HCT116 (cell line): ENCODE measurements around the gene GDPD1. TPM values are rescaled to one million over a fixed set of nuclear protein-coding genes. Genes with fewer than 3 reads are reported as not detected.

ENCODE experiments used
- ATAC-seq: fragments of 200-7000 bp; cut with Tn5 transposase; 2 replicates; pipeline ENCODE4 v1.9.1; 2020; ENCODE audit warnings: mild to moderate bottlenecking, moderate library complexity
- BruUV-seq: library from RNA; stranded (reverse); fragments of 400-500 nt; replicated peaks from 2 replicates; lab custom pipeline; 2021; lab: Mats Ljungman, UMichigan
- CTCF ChIA-PET: fragments of 300-600 bp; sonication (Branson Sonifier 250); formaldehyde crosslinking; loops from one replicate; lab custom pipeline; 2021; ENCODE audit warnings: antibody characterized with exemption; lab: Charles Lee
- POLR2A ChIA-PET: fragments of 300-600, 350-600 bp; sonication (Branson Sonifier 250); formaldehyde crosslinking; loops from one replicate; lab custom pipeline; 2021; ENCODE audit warnings: antibody characterized with exemption; lab: Charles Lee
- RAD21 ChIA-PET, 2 experiments: fragments of 300-600 bp; sonication (Branson Sonifier 250); formaldehyde crosslinking; loops; one replicate each; lab custom pipeline; 2023; ENCODE audit warnings: low total read pairs in 2 of 2; ENCODE audit not compliant: uncharacterized antibody in 2 of 2, unreplicated experiment in 2 of 2, low non-redundant PET in 1 of 2; lab: Charles Lee
- DNase-seq: peaks from one replicate; pipeline ENCODE4 v3.0.0-alpha.2; 2010; ENCODE audit warnings: low read depth, low spot score
- H2AFZ ChIP-seq: fragments of 200-600 bp; shearing (Covaris generic), sonication (generic); 2 replicates; pipeline ENCODE4 v1.6.1; 2017; ENCODE audit warnings: low read depth, mixed run types, mixed read lengths, antibody characterized with exemption, low read length; ENCODE audit not compliant: poor library complexity, severe bottlenecking
- H3K27ac ChIP-seq: 2 replicates; pipeline ENCODE4 v1.5.1; 2012; ENCODE audit warnings: low read depth, low read length
- H3K27me3 ChIP-seq: fragments of 200-600 bp; sonication (generic); 2 replicates; pipeline ENCODE4 v1.6.1; 2016; ENCODE audit warnings: mixed run types, low read length, mixed read lengths; ENCODE audit not compliant: insufficient read depth
- H3K36me3 ChIP-seq, 2 experiments: fragments of 200-500 bp in 1 of 2; fragments of 200-600 bp in 1 of 2; sonication (Bioruptor generic) in 1 of 2; sonication (generic) in 1 of 2; 2 replicates each; pipeline versions ENCODE4 v1.5.1 to v1.6.1; 2014 to 2016; ENCODE audit warnings: low read length in 2 of 2, inconsistent platforms in 1 of 2, mixed read lengths in 1 of 2, mixed run types in 1 of 2; ENCODE audit not compliant: insufficient read depth in 2 of 2, control insufficient read depth in 1 of 2
- H3K4me1 ChIP-seq, 2 experiments: fragments of 200-600 bp in 1 of 2; sonication (generic) in 1 of 2; 2 replicates each; pipeline versions ENCODE4 v1.5.1 to v1.6.1; 2012 to 2017; ENCODE audit warnings: low read length in 2 of 2, inconsistent platforms in 1 of 2, mild to moderate bottlenecking in 1 of 2, mixed read lengths in 1 of 2, mixed run types in 1 of 2, moderate library complexity in 1 of 2; ENCODE audit not compliant: insufficient read depth in 2 of 2, control insufficient read depth in 1 of 2
- H3K4me2 ChIP-seq: fragments of 200-600 bp; sonication (generic); 2 replicates; pipeline ENCODE4 v1.6.1; 2017; ENCODE audit warnings: mixed run types, low read length, mixed read lengths
- H3K4me3 ChIP-seq, 2 experiments: fragments of 200-600 bp in 1 of 2; sonication (generic) in 1 of 2; replicated peaks in 1 of 2; 2 replicates each; pipeline ENCODE4 v1.5.1; 2011 to 2016; ENCODE audit warnings: low read length in 2 of 2, control low read depth in 1 of 2, low read depth in 1 of 2, mild to moderate bottlenecking in 1 of 2, mixed read lengths in 1 of 2, mixed run types in 1 of 2
- H3K79me2 ChIP-seq: fragments of 200-600 bp; sonication (generic); 2 replicates; pipeline ENCODE4 v1.6.1; 2017; ENCODE audit warnings: mild to moderate bottlenecking, mixed run types, low read length, moderate library complexity, mixed read lengths; ENCODE audit not compliant: insufficient read depth
- H3K9ac ChIP-seq: fragments of 200-600 bp; sonication (generic); 2 replicates; pipeline ENCODE4 v1.6.1; 2016; ENCODE audit warnings: low read length, mixed read lengths
- H3K9me2 ChIP-seq: fragments of 200-600 bp; sonication (generic), shearing (Covaris generic); 2 replicates; pipeline ENCODE4 v1.6.1; 2017; ENCODE audit warnings: mixed run types, mild to moderate bottlenecking, moderate library complexity; ENCODE audit not compliant: insufficient read depth
- H3K9me3 ChIP-seq, 2 experiments: fragments of 200-500 bp in 1 of 2; fragments of 200-600 bp in 1 of 2; sonication (Bioruptor generic) in 1 of 2; sonication (generic) in 1 of 2; 2 replicates each; pipeline ENCODE4 v1.6.1; 2014 to 2017; ENCODE audit warnings: low read length in 2 of 2, mixed read lengths in 2 of 2, inconsistent platforms in 1 of 2, low read depth in 1 of 2, mild to moderate bottlenecking in 1 of 2, mixed run types in 1 of 2, moderate library complexity in 1 of 2; ENCODE audit not compliant: control insufficient read depth in 1 of 2, insufficient read depth in 1 of 2
- H4K20me1 ChIP-seq: fragments of 200-600 bp; sonication (generic), shearing (Covaris generic); 2 replicates; pipeline ENCODE4 v1.6.1; 2017; ENCODE audit warnings: mixed run types, mild to moderate bottlenecking, moderate library complexity; ENCODE audit not compliant: insufficient read depth
- ATF3 ChIP-seq: IDR thresholded peaks from 2 replicates; pipeline ENCODE4 v1.6.1; 2012
- CBX3 ChIP-seq: IDR thresholded peaks from 2 replicates; pipeline ENCODE4 v1.6.1; 2012; ENCODE audit warnings: low read depth
- CEBPB ChIP-seq: IDR thresholded peaks from 2 replicates; pipeline ENCODE4 v1.6.1; 2012; ENCODE audit warnings: low read depth
- CTCF ChIP-seq, 3 experiments: fragments of 200-600 bp in 1 of 3; sonication (generic) in 1 of 3; IDR thresholded peaks in 2 of 3; conservative IDR thresholded peaks in 1 of 3; 2 replicates each; pipeline ENCODE4 v1.5.1; 2012 to 2017; ENCODE audit warnings: low read depth in 2 of 3, low read length in 2 of 3, antibody characterized with exemption in 1 of 3, borderline replicate concordance in 1 of 3, control low read depth in 1 of 3, mild to moderate bottlenecking in 1 of 3, mixed read lengths in 1 of 3, mixed run types in 1 of 3, moderate library complexity in 1 of 3; ENCODE audit not compliant: insufficient read depth in 1 of 3
- EGR1 ChIP-seq: IDR thresholded peaks from 2 replicates; pipeline ENCODE4 v1.6.1; 2012; ENCODE audit warnings: low read depth
- EZH2 ChIP-seq: fragments of 200-600 bp; sonication (generic); IDR thresholded peaks from 2 replicates; pipeline ENCODE4 v1.6.1; 2017; ENCODE audit warnings: antibody characterized with exemption, mixed run types
- EZH2phosphoT487 ChIP-seq: fragments of 200-600 bp; IDR thresholded peaks from 2 replicates; pipeline ENCODE4 v1.6.1; 2018; ENCODE audit warnings: antibody characterized with exemption, borderline replicate concordance
- JUND ChIP-seq: IDR thresholded peaks from 2 replicates; pipeline ENCODE4 v1.6.1; 2012
- POLR2A ChIP-seq: IDR thresholded peaks from 2 replicates; pipeline ENCODE4 v1.7.0; 2011; ENCODE audit warnings: borderline replicate concordance; ENCODE audit not compliant: insufficient read depth, insufficient read length; ENCODE audit errors: extremely low read depth
- POLR2AphosphoS5 ChIP-seq: IDR thresholded peaks from 2 replicates; pipeline ENCODE4 v1.6.1; 2011; ENCODE audit warnings: mild to moderate bottlenecking, low read depth, low read length, moderate library complexity
- RAD21 ChIP-seq: IDR thresholded peaks from 2 replicates; pipeline ENCODE4 v1.6.1; 2012; ENCODE audit warnings: low read depth, mild to moderate bottlenecking
- REST ChIP-seq: IDR thresholded peaks from 2 replicates; pipeline ENCODE4 v1.6.1; 2012; ENCODE audit warnings: low read depth
- SIN3A ChIP-seq: IDR thresholded peaks from 2 replicates; pipeline ENCODE4 v1.6.1; 2012; ENCODE audit warnings: low read depth
- SRF ChIP-seq: IDR thresholded peaks from 2 replicates; pipeline ENCODE4 v1.6.1; 2012; ENCODE audit warnings: low read depth
- TCF7L2 ChIP-seq: IDR thresholded peaks from 2 replicates; pipeline ENCODE4 v1.7.0; 2011; ENCODE audit warnings: borderline replicate concordance, inconsistent platforms; ENCODE audit not compliant: insufficient read depth, insufficient read length; ENCODE audit errors: extremely low read depth
- ZBTB33 ChIP-seq: IDR thresholded peaks from 2 replicates; pipeline ENCODE4 v1.6.1; 2011; ENCODE audit warnings: mild to moderate bottlenecking, low read length, moderate library complexity; ENCODE audit not compliant: insufficient replicate concordance; ENCODE audit errors: extremely low read depth
- ZFX ChIP-seq: fragments of 450-650 bp; IDR thresholded peaks from 2 replicates; pipeline ENCODE4 v1.6.1; 2017
- ZNF274 ChIP-seq: fragments of 200-500 bp; sonication (Bioruptor generic); IDR thresholded peaks from 2 replicates; pipeline ENCODE4 v1.6.1; 2014; ENCODE audit warnings: mild to moderate bottlenecking, low read depth, low read length, inconsistent platforms
- intact Hi-C: fragments of 100-400 bp; cut with micrococcal nuclease; formaldehyde crosslinking; loops from 2 replicates; pipeline ENCODE4 v1.10.0; 2022
- total RNA-seq: library from RNA; stranded (reverse); gene quantifications from one replicate; pipeline ENCODE4 v1.2.1, GENCODE V29; 2021; ENCODE audit not compliant: unreplicated experiment

GDPD1 gene
- total RNA-seq, 1 experiment from 2014 or later, result 13.7 TPM

GRCh38 chr17:59292174-59292523 is 71.8 kb downstream of the GDPD1 start:
- Histone ChIP-seq H2AFZ (no peak overlapping the region), H3K27ac (no peak overlapping the region), H3K4me3 (no peak overlapping the region), H3K36me3 (no peaks in the 10 kb centered on the region), H3K27me3 (no peaks in the 10 kb centered on the region), H3K79me2 (no peaks in the 10 kb centered on the region), H4K20me1 (no peaks in the 10 kb centered on the region), H3K9ac (no peak overlapping the region), H3K9me3 (no peaks in the 10 kb centered on the region), H3K9me2 (no peaks in the 10 kb centered on the region), H3K4me2 (no peak overlapping the region), H3K4me1 (peaks cover 16% of the 10 kb centered on the region in 2 experiments)
- no peak for TF ChIP-seq TCF7L2
- TF ChIP-seq ZNF274, result no peak
- TF ChIP-seq CEBPB, result no peak
- no peak for TF ChIP-seq ZBTB33
- no peak for TF ChIP-seq EZH2
- no peak for TF ChIP-seq POLR2A
- TF ChIP-seq JUND, result no peak
- TF ChIP-seq EZH2phosphoT487, result no peak
- no peak for TF ChIP-seq SRF
- no peak for TF ChIP-seq EGR1
- no peak for TF ChIP-seq CBX3
- TF ChIP-seq ZFX, result no peak
- TF ChIP-seq REST, result no peak
- TF ChIP-seq ATF3, result no peak
- no peak for TF ChIP-seq RAD21
- no peak for TF ChIP-seq CTCF (IDR thresholded peaks at IDR 0.05 in 2 of 3, conservative IDR thresholded peaks at IDR 0.05 in 1 of 3; ENCODE audit: borderline replicate concordance in 1 of 3, insufficient read depth in 1 of 3, low read depth in 2 of 3, low read length in 2 of 3)
- TF ChIP-seq SIN3A, result no peak
- no peak for TF ChIP-seq POLR2AphosphoS5
- DNase-seq (no peak), ATAC-seq (no peak)
- ChIA-PET CTCF (interaction anchor here (0.8 kb wide), 1 partner anchor 52 kb away, joined by 3 read pairs; no protein-coding TSS in a partner anchor), RAD21 (no interaction called here), POLR2A (no interaction called here)
- BruUV-seq, result no TSS peak
- intact Hi-C loops, result no loop called here
